ENCODE results near the gene PPL.
"Not testable (repeated sequence)": the region's sequence is repeated elsewhere in the genome, so short reads cannot be mapped to it uniquely, and the experiment has no call there.

The PPL gene

GRCh38 chr16:4963527-4963926, 26.6 kb upstream of the PPL start:
- DNase-seq; in situ Hi-C loops (cut with MboI; ENCODE audit: low pct_unique_long_range_greater_than_20kb, low sequenced_read_pairs): not testable (repeated sequence)

GRCh38 chr16:4962716-4963115, 25.8 kb upstream of the PPL start:
- no peak for DNase-seq
- in situ Hi-C loops (cut with MboI; ENCODE audit: low pct_unique_long_range_greater_than_20kb, low sequenced_read_pairs) = no loop called here

- DNase-seq = no peak
- in situ Hi-C loops (cut with MboI; ENCODE audit: low pct_unique_long_range_greater_than_20kb, low sequenced_read_pairs) = no loop called here
Measured at GRCh38 chr16:4960579-4960978, 23.6 kb upstream of the PPL start.

GRCh38 chr16:4958510-4959438, 21.8 kb upstream of the PPL start:
- no peak for DNase-seq
- in situ Hi-C loops (cut with MboI; ENCODE audit: low pct_unique_long_range_greater_than_20kb, low sequenced_read_pairs) = no loop called here

GRCh38 chr16:4957720-4958509, 21.0 kb upstream of the PPL start, which contains the start of gene SEC14L5:
Gene SEC14L5, plus strand, starts transcription at chr16:4958330. Its CDS starts 994 bp downstream, at chr16:4959324.
- in situ Hi-C loops (cut with MboI; ENCODE audit: low pct_unique_long_range_greater_than_20kb, low sequenced_read_pairs) = no loop called here
- peak; percentile 94 for DNase-seq

- in situ Hi-C loops (cut with MboI; ENCODE audit: low pct_unique_long_range_greater_than_20kb, low sequenced_read_pairs) = no loop called here
- no peak for DNase-seq
Measured at GRCh38 chr16:4957420-4957719, 20.4 kb upstream of the PPL start.

GRCh38 chr16:4954714-4955113, 17.8 kb upstream of the PPL start:
- DNase-seq = no peak
- in situ Hi-C loops (cut with MboI; ENCODE audit: low pct_unique_long_range_greater_than_20kb, low sequenced_read_pairs) = no loop called here

GRCh38 chr16:4951583-4951982, 14.6 kb upstream of the PPL start:
- DNase-seq; in situ Hi-C loops (cut with MboI; ENCODE audit: low pct_unique_long_range_greater_than_20kb, low sequenced_read_pairs): not testable (repeated sequence)

GRCh38 chr16:4949986-4950385, 13.0 kb upstream of the PPL start:
- no peak for DNase-seq
- in situ Hi-C loops (cut with MboI; ENCODE audit: low pct_unique_long_range_greater_than_20kb, low sequenced_read_pairs) = no loop called here

GRCh38 chr16:4948903-4949766, 12.2 kb upstream of the PPL start:
- in situ Hi-C loops (cut with MboI; ENCODE audit: low pct_unique_long_range_greater_than_20kb, low sequenced_read_pairs) = no loop called here
- no peak for DNase-seq

- in situ Hi-C loops (cut with MboI; ENCODE audit: low pct_unique_long_range_greater_than_20kb, low sequenced_read_pairs) = no loop called here
- peak; percentile 82 for DNase-seq
Measured at GRCh38 chr16:4947722-4948503, 11.0 kb upstream of the PPL start.

GRCh38 chr16:4946917-4947316, 10.0 kb upstream of the PPL start:
- in situ Hi-C loops (cut with MboI; ENCODE audit: low pct_unique_long_range_greater_than_20kb, low sequenced_read_pairs) = no loop called here
- DNase-seq = no peak

GRCh38 chr16:4945560-4946502, 8.9 kb upstream of the PPL start:
- in situ Hi-C loops (cut with MboI; ENCODE audit: low pct_unique_long_range_greater_than_20kb, low sequenced_read_pairs) = no loop called here
- no peak for DNase-seq

GRCh38 chr16:4944333-4945281, 7.7 kb upstream of the PPL start:
- peak; percentile 31 for DNase-seq
- in situ Hi-C loops (cut with MboI; ENCODE audit: low pct_unique_long_range_greater_than_20kb, low sequenced_read_pairs) = no loop called here

GRCh38 chr16:4942481-4942880, 5.5 kb upstream of the PPL start:
- in situ Hi-C loops (cut with MboI; ENCODE audit: low pct_unique_long_range_greater_than_20kb, low sequenced_read_pairs) = no loop called here
- DNase-seq = no peak

- DNase-seq = no peak
- in situ Hi-C loops (cut with MboI; ENCODE audit: low pct_unique_long_range_greater_than_20kb, low sequenced_read_pairs) = no loop called here
Measured at GRCh38 chr16:4940719-4941118, 3.8 kb upstream of the PPL start.

GRCh38 chr16:4938683-4939030, 1.7 kb upstream of the PPL start:
- in situ Hi-C loops (cut with MboI; ENCODE audit: low pct_unique_long_range_greater_than_20kb, low sequenced_read_pairs) = no loop called here
- DNase-seq = no peak

All from KBM-7 (cell line).